Measurements from ENCODE around the gene C4B.

C4B gene

DNA sequence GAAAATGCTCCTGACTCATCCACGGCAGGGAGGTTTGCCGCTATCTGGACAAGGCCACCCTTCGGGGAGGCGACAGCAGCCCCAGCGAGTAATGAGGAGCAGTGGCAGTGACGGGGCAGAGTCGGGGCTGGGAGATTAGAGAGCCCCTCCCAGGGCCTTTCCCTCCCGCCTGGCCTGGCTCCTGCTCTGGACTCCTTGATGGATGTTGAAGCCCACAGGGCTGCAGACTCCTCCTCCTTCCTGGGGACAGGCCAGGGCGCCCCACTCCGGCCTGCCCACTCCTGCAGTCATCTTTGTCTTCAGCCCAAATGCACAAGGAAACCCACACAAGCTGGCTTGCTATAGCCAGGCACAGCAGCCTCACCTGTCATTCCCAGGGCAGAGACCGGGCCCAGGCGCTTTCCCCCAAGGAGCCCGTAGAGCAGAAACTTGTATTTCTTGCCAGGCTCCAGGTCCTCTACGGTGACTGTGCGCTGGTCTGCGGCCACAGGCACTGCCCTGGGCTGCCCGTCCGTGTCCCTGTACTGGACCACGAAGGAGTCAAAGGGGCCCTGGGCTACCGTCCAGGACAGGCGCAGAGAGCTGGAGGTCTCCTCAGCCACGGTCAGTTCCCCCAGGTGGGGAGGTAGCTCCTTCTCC lies 31.3 kb downstream of the C4B start:
- Histone ChIP-seq H3K4me3 (ENCODE audit: low read depth in 1 of 2, low read length in 2 of 2) (no peak overlapping the region), H4K20me1 (ENCODE audit: insufficient read depth, low read length) (no peaks in the 10 kb centered on the region), H3K4me2 (ENCODE audit: insufficient read depth, low read length) (no peak overlapping the region), H3K27ac (ENCODE audit: low read length) (no peak overlapping the region), H3K27me3 (ENCODE audit: insufficient read depth, low read length, poor library complexity) (peaks cover 3% of the 10 kb centered on the region), H3K4me1 (ENCODE audit: insufficient read depth, low read length) (no peaks in the 10 kb centered on the region), H2AFZ (ENCODE audit: low read depth, low read length) (no peak overlapping the region), H3K79me2 (ENCODE audit: insufficient read depth, low read length) (no peaks in the 10 kb centered on the region), H3K36me3 (ENCODE audit: insufficient read depth, low read length) (no peaks in the 10 kb centered on the region), H3K9me3 (ENCODE audit: insufficient read depth, low read length, severe bottlenecking) (no peaks in the 10 kb centered on the region), H3K9ac (ENCODE audit: low read depth, low read length) (no peak overlapping the region)
- ATAC-seq (ENCODE audit: insufficient read depth, low read depth) (no peak), DNase-seq (no peak)
- TF ChIP-seq EZH2 (IDR thresholded peaks at IDR 0.05; ENCODE audit: borderline replicate concordance, low read depth, low read length, severe bottlenecking) = no peak
- TF ChIP-seq, protein P1, sequence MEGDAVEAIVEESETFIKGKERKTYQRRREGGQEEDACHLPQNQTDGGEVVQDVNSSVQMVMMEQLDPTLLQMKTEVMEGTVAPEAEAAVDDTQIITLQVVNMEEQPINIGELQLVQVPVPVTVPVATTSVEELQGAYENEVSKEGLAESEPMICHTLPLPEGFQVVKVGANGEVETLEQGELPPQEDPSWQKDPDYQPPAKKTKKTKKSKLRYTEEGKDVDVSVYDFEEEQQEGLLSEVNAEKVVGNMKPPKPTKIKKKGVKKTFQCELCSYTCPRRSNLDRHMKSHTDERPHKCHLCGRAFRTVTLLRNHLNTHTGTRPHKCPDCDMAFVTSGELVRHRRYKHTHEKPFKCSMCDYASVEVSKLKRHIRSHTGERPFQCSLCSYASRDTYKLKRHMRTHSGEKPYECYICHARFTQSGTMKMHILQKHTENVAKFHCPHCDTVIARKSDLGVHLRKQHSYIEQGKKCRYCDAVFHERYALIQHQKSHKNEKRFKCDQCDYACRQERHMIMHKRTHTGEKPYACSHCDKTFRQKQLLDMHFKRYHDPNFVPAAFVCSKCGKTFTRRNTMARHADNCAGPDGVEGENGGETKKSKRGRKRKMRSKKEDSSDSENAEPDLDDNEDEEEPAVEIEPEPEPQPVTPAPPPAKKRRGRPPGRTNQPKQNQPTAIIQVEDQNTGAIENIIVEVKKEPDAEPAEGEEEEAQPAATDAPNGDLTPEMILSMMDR (IDR thresholded peaks at IDR 0.05; ENCODE audit: borderline replicate concordance, extremely low read depth, low read length, poor library complexity, severe bottlenecking) = no peak

DNA sequence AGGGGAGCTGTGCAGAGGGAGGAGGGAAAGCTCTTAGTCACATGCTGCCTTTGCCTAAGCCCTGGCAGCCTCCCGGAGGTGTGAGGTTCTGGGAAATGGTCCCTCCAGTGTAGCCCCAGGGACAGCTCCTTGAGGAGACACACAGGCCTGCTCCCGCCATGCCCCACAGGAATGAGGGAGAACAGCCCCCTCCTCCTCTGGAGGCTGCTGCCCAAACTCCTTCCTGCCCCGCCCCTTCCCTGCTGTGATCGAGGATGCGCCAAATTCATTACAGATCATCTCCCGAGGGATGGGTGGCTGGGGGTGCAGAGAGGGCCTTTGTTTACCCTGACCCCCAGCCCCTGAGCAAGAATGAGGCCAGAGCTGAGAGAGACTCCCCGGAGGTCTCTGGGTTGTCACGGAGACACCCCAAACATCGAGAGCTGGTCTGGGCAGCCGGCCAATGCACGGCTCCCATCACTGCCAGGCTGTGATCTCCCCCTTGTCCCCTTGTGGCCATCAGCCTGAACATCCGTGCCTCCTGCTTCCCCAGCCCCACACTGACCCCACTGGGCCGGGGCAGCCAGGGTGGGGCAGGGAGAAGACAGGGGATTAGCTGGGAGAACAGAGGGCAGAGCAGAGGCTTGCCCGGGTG lies 32.0 kb downstream of the C4B start:
- no peaks in the 10 kb centered on the region for H3K79me2 ChIP-seq (ENCODE audit: insufficient read depth, low read length)
- H2AFZ ChIP-seq (ENCODE audit: low read depth, low read length) = no peak overlapping the region
- H3K4me2 ChIP-seq (ENCODE audit: insufficient read depth, low read length) = no peak overlapping the region
- ATAC-seq (ENCODE audit: insufficient read depth, low read depth) = no peak
- H3K9me3 ChIP-seq (ENCODE audit: insufficient read depth, low read length, severe bottlenecking) = no peaks in the 10 kb centered on the region
- H3K36me3 ChIP-seq (ENCODE audit: insufficient read depth, low read length) = no peaks in the 10 kb centered on the region
- peaks cover 8% of the 10 kb centered on the region for H3K27me3 ChIP-seq (ENCODE audit: insufficient read depth, low read length, poor library complexity)
- no peak overlapping the region for H3K4me3 ChIP-seq (ENCODE audit: low read depth in 1 of 2, low read length in 2 of 2)
- DNase-seq = no peak
- no peak overlapping the region for H3K9ac ChIP-seq (ENCODE audit: low read depth, low read length)
- no peaks in the 10 kb centered on the region for H3K4me1 ChIP-seq (ENCODE audit: insufficient read depth, low read length)
- H4K20me1 ChIP-seq (ENCODE audit: insufficient read depth, low read length) = no peaks in the 10 kb centered on the region
- H3K27ac ChIP-seq (ENCODE audit: low read length) = no peak overlapping the region
- TF ChIP-seq EZH2 (IDR thresholded peaks at IDR 0.05; ENCODE audit: borderline replicate concordance, low read depth, low read length, severe bottlenecking) = no peak
- TF ChIP-seq, protein P1 (IDR thresholded peaks at IDR 0.05; ENCODE audit: borderline replicate concordance, extremely low read depth, low read length, poor library complexity, severe bottlenecking) = no peak

DNA sequence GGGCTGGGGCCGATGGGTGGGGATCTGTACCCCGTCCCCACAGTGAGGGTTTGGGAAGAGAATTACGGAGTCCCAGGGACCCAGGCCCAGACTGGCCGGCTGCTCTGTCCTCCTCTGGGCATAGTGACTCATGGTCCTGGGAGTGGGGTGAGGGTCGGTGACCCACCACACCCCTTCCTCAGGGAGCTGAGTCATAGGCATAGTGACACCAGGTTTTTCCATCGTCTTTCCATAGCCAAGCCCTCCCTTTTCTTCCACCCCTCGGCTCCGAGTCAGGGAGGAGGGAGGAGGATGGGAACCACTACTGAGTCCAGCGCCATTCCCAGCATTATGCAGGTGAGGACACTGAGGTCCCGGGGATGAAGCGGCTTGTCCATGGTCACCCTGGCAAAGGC lies 32.5 kb downstream of the C4B start:
- TF ChIP-seq EZH2 (IDR thresholded peaks at IDR 0.05; ENCODE audit: borderline replicate concordance, low read depth, low read length, severe bottlenecking) = no peak
- TF ChIP-seq, protein P1 (IDR thresholded peaks at IDR 0.05; ENCODE audit: borderline replicate concordance, extremely low read depth, low read length, poor library complexity, severe bottlenecking) = no peak
- H4K20me1 ChIP-seq (ENCODE audit: insufficient read depth, low read length) = no peaks in the 10 kb centered on the region
- peaks cover 8% of the 10 kb centered on the region for H3K27me3 ChIP-seq (ENCODE audit: insufficient read depth, low read length, poor library complexity)
- H3K9ac ChIP-seq (ENCODE audit: low read depth, low read length) = no peak overlapping the region
- no peaks in the 10 kb centered on the region for H3K9me3 ChIP-seq (ENCODE audit: insufficient read depth, low read length, severe bottlenecking)
- H3K4me1 ChIP-seq (ENCODE audit: insufficient read depth, low read length) = no peaks in the 10 kb centered on the region
- ATAC-seq (ENCODE audit: insufficient read depth, low read depth) = no peak
- H3K4me2 ChIP-seq (ENCODE audit: insufficient read depth, low read length) = no peak overlapping the region
- H2AFZ ChIP-seq (ENCODE audit: low read depth, low read length) = no peak overlapping the region
- no peaks in the 10 kb centered on the region for H3K79me2 ChIP-seq (ENCODE audit: insufficient read depth, low read length)
- no peak for DNase-seq
- no peaks in the 10 kb centered on the region for H3K36me3 ChIP-seq (ENCODE audit: insufficient read depth, low read length)
- H3K4me3 ChIP-seq (ENCODE audit: low read depth in 1 of 2, low read length in 2 of 2) = no peak overlapping the region
- no peak overlapping the region for H3K27ac ChIP-seq (ENCODE audit: low read length)
